Transverse colon (tissue), 4 donors: ENCODE results near the gene KLF7. TPM values are rescaled to one million over a fixed set of nuclear protein-coding genes. Genes with fewer than 3 reads are reported as not detected.

Experiments used
- DNase-seq: peaks from one replicate; pipeline ENCODE4 v3.0.0-alpha.2; 2019
- H3K27ac ChIP-seq, 4 donors: fragments of 200-600 bp; sonication (generic); 2 replicates each; pipeline ENCODE4 v1.5.1; 2016 to 2018; ENCODE audit warnings: inconsistent platforms in 4 of 4
- H3K27me3 ChIP-seq: fragments of 200-600 bp; sonication (generic); 2 replicates; pipeline ENCODE4 v1.5.1; 2017; ENCODE audit warnings: inconsistent platforms
- H3K36me3 ChIP-seq, 4 donors: fragments of 200-600 bp; sonication (generic); 2 replicates each; pipeline ENCODE4 v1.5.1; 2017 to 2019; ENCODE audit warnings: inconsistent platforms in 4 of 4
- H3K4me1 ChIP-seq, 4 donors: fragments of 200-600 bp; sonication (generic); 2 replicates each; pipeline ENCODE4 v1.5.1; 2017 to 2020; ENCODE audit warnings: inconsistent platforms in 4 of 4
- H3K4me3 ChIP-seq, 4 donors: fragments of 200-600 bp; sonication (generic); 1 replicate in 1 of 4; 2 replicates in 3 of 4; pipeline versions ENCODE4 v1.5.1 to v1.6.1; 2017 to 2019; ENCODE audit warnings: inconsistent platforms in 4 of 4
- H3K9me3 ChIP-seq, 2 donors: fragments of 200-600 bp; sonication (generic); 2 replicates each; pipeline ENCODE4 v1.5.1; 2017 to 2019; ENCODE audit warnings: inconsistent platforms in 2 of 2
- EP300 ChIP-seq: sonication (generic); formaldehyde crosslinking; IDR thresholded peaks from one replicate; pipeline ENCODE4 v1.6.1; 2017; ENCODE audit warnings: antibody characterized with exemption, low read depth
- POLR2A ChIP-seq: fragments of 450-650 bp; IDR thresholded peaks from one replicate; pipeline ENCODE4 v1.6.1; 2016; ENCODE audit warnings: antibody characterized with exemption, mild to moderate bottlenecking, moderate library complexity
- POLR2AphosphoS5 ChIP-seq, 3 donors: sonication (generic); formaldehyde crosslinking; IDR thresholded peaks; one replicate each; pipeline ENCODE4 v1.6.1; 2016; ENCODE audit warnings: antibody characterized with exemption in 3 of 3
- WGBS, 2 donors: methylation state at CpG; one replicate each; pipeline ENCODE4 v1.1.5; 2018; ENCODE audit warnings: low coverage in 1 of 2; 5-methylcytosine and 5-hydroxymethylcytosine counted together
- in situ Hi-C, 4 donors: fragments of 200-750 bp; cut with MboI; loops; one replicate each; pipeline versions ENCODE4 v1.15.0 to v1.15.1; 2017; ENCODE audit warnings: low sequenced_read_pairs in 3 of 4, low pct_ligation_motif_present in 1 of 4, low pct_unique_long_range_greater_than_20kb in 1 of 4
- intact Hi-C: fragments of 100-400 bp; cut with DNase I; formaldehyde crosslinking; loops from one replicate; pipeline ENCODE4 v1.15.1; 2023; ENCODE audit warnings: low total_unique reads
- total RNA-seq, 4 donors: library from RNA; depleted of rRNA; stranded (reverse); fragments of >200 nt; gene quantifications; one replicate each; pipeline ENCODE4 v1.1.0, GENCODE V29; 2016
- TF ChIP-seq, protein P1 (sequence below), 5 experiments: fragments of 200-600 bp in 3 of 5; fragments of 450-650 bp in 2 of 5; sonication (generic) in 3 of 5; IDR thresholded peaks; 1 replicate in 2 of 5; 2 replicates in 3 of 5; pipeline ENCODE4 v1.5.1; 2016 to 2017; ENCODE audit warnings: antibody characterized with exemption in 5 of 5, inconsistent platforms in 3 of 5, mild to moderate bottlenecking in 2 of 5, moderate library complexity in 1 of 5

Gene KLF7
- total RNA-seq, 4 donors from 2014 or later: 6.2 to 43.4 (median 6.8) TPM

DNA sequence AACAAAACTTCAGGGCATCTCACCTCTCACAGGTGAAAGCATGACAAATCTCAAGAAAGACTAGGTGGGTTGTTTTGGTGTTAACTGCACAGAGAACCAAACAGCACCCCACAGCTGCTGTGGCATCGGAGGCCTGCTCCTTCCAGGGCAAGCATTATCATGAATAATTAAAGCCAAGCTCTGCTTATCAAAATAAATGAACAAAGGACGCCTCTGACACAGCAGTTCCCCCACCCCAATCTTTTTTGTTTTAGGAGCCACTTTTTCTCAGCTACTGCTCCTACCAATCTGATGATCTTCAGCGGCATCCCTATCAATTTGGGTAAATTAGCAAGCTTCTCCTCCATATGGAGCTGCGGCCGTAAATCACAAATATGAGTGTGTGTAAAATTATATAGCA is 58.6 kb downstream of the KLF7 start:
- WGBS, 2 donors: 77 to 85% methylated on average over 5 of the region's 5 CpGs
- no peaks in the 10 kb centered on the region for H3K9me3 ChIP-seq
- H3K4me1 ChIP-seq: no peaks in the 10 kb centered on the region
- intact Hi-C loops: no loop called here
- no peak for TF ChIP-seq POLR2A
- TF ChIP-seq, protein P1, sequence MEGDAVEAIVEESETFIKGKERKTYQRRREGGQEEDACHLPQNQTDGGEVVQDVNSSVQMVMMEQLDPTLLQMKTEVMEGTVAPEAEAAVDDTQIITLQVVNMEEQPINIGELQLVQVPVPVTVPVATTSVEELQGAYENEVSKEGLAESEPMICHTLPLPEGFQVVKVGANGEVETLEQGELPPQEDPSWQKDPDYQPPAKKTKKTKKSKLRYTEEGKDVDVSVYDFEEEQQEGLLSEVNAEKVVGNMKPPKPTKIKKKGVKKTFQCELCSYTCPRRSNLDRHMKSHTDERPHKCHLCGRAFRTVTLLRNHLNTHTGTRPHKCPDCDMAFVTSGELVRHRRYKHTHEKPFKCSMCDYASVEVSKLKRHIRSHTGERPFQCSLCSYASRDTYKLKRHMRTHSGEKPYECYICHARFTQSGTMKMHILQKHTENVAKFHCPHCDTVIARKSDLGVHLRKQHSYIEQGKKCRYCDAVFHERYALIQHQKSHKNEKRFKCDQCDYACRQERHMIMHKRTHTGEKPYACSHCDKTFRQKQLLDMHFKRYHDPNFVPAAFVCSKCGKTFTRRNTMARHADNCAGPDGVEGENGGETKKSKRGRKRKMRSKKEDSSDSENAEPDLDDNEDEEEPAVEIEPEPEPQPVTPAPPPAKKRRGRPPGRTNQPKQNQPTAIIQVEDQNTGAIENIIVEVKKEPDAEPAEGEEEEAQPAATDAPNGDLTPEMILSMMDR (IDR thresholded peaks at IDR 0.05): no peak
- no peak for TF ChIP-seq POLR2AphosphoS5 (IDR thresholded peaks at IDR 0.05)
- TF ChIP-seq EP300: no peak
- no peak overlapping the region for H3K4me3 ChIP-seq
- DNase-seq: no peak
- H3K27ac ChIP-seq: no peak overlapping the region
- H3K27me3 ChIP-seq: no peaks in the 10 kb centered on the region
- in situ Hi-C loops: no loop called here
- H3K36me3 ChIP-seq: no peaks in the 10 kb centered on the region

DNA sequence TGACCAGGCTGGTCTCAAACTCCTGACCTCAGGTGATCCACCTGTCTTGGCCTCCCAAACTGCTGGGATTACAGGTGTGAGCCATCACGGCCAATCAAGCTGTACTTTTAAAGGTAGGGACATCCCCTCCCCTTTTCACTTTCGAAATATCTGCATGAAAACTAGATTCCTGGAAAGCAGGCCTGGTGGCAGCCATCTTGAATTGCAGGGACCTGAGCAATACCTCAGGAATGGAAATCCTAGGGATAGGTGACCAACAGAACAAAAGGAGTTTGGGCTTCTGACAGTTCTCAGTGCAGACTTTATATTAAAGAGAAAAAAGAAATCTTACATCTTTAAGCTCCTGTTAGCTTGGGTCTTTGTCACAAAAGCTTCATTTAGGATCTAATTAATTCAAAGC is 62.6 kb downstream of the KLF7 start:
- no peak for DNase-seq
- TF ChIP-seq EP300: no peak
- no peak for TF ChIP-seq POLR2A
- no peak for TF ChIP-seq POLR2AphosphoS5 (IDR thresholded peaks at IDR 0.05)
- TF ChIP-seq, protein P1 (IDR thresholded peaks at IDR 0.05): no peak
- intact Hi-C loops (no loop called here), in situ Hi-C loops (no loop called here)
- no peaks in the 10 kb centered on the region for H3K9me3 ChIP-seq
- WGBS, 2 donors: 63% methylated on average over 2 of the region's 2 CpGs; no CpG with 5 or more reads in 1 of the 2 donors
- H3K4me3 ChIP-seq: no peak overlapping the region
- H3K4me1 ChIP-seq: no peaks in the 10 kb centered on the region
- no peaks in the 10 kb centered on the region for H3K36me3 ChIP-seq
- no peaks in the 10 kb centered on the region for H3K27me3 ChIP-seq
- H3K27ac ChIP-seq: no peak overlapping the region

DNA sequence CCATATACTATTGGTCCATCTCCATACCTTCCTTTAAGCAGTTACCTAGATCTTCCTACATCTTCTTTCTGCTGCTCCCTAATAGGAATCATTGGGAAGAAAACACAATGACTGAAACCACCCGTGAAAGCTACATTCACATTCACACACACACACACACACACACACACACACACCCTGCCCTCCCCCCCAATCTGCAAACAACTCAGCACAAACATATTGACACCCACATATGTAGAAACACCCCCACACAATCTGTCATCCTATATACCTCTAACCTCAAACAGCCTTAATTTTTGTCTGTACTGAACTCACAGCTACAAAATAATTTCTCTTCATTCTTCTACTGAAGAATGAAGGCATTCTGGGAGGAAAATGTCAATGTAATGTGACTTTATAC is 63.8 kb downstream of the KLF7 start:
- no peaks in the 10 kb centered on the region for H3K27me3 ChIP-seq
- 60% methylated on average over 1 of the region's 1 CpG; no CpG with 5 or more reads in 1 of the 2 donors for WGBS, 2 donors
- no peak overlapping the region for H3K27ac ChIP-seq
- H3K36me3 ChIP-seq: no peaks in the 10 kb centered on the region
- DNase-seq: no peak
- H3K4me3 ChIP-seq: no peak overlapping the region
- intact Hi-C loops: no loop called here
- in situ Hi-C loops: no loop called here
- H3K9me3 ChIP-seq: no peaks in the 10 kb centered on the region
- H3K4me1 ChIP-seq: no peaks in the 10 kb centered on the region
- TF ChIP-seq POLR2A (no peak), POLR2AphosphoS5 (IDR thresholded peaks at IDR 0.05) (no peak), EP300 (no peak)
- TF ChIP-seq, protein P1 (IDR thresholded peaks at IDR 0.05): no peak

DNA sequence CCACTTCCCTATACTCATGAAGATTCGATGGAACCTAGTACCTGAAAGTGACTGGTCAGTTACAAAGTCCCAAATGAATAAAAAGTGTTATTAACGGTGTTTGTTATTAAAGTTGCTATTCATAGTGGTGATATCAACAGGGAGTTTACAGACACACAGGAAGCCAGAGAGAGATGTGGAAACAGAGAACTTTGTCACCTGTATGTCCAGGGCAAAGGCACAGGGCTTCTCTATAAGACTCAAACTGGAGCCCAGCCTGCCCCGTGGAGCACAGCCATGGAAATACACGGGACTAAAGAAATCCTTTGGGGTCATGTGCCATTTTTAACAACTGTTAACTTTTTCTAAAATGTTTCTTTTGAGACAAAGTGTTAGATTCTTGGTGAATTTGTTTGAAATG is 68.5 kb downstream of the KLF7 start:
- TF ChIP-seq, protein P1 (IDR thresholded peaks at IDR 0.05): no peak
- Histone ChIP-seq H3K27me3 (no peaks in the 10 kb centered on the region), H3K9me3 (no peaks in the 10 kb centered on the region), H3K36me3 (no peaks in the 10 kb centered on the region), H3K4me1 (no peaks in the 10 kb centered on the region), H3K4me3 (no peak overlapping the region), H3K27ac (no peak overlapping the region)
- WGBS, 2 donors: 75 to 85% methylated on average over 3 to 4 of the region's 4 CpGs
- intact Hi-C loops (no loop called here), in situ Hi-C loops (no loop called here)
- DNase-seq: no peak
